ENCODE data around the gene SPAAR. TPM values are rescaled to one million over a fixed set of nuclear protein-coding genes. Genes with fewer than 3 reads are reported as not detected.

The SPAAR gene
- polyA plus RNA-seq, 3 donors: 1.5 to 16.9 (median 14.6) TPM

GRCh38 chr9:35937227-35937626, 27.9 kb downstream of the SPAAR start:
- whole genome bisulfite sequencing, 3 donors: 65 to 97% (median 65%) methylated on average over 2 of the region's 2 CpGs
- no peak overlapping the region for H3K27ac ChIP-seq (ENCODE audit: low read depth, low read length)

DNA sequence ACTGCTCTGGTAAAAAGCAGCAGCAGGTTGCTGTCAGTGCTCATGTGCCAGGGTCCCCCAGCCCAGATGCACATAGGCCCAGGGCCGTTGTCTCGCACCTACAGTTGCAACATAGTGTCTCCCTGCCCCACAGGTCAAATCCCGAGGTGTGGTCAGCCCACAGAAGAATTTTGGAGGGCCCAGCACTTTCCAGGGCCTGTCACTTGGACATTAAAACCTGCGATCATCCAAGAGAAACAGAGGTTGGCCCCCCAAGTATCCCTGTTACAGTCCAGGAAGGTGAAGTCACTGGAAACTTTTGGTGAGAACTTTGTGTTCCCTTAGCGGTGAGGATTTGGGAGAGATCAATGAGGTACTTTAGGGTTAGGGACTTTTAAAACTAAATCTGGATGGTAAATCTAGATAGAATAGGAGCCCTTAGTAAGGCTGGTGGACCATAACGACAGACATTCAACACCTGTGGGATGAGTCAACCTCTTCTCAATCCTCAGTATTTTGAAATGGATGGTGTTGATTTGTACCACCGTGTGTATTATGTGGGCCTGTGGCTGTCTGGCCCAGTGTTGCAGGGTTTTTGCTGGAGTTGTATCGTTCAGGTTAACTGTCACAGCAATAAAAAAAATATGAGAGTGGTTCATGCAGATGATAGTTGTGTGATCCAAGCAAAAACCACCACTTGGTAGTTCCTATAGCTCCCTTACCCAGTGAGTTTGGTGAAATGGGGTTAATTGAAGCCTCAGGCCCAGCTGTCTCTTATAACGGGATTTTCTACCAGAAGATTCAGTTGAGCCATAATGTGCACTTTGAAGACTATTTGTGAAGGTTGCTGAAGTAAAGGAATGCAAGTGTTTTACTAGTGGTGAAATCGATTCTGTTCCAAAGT, 29.4 kb downstream of the SPAAR start:
- H3K27ac ChIP-seq (ENCODE audit: low read depth, low read length): no peak overlapping the region
- 87 to 88% (median 87%) methylated on average over 10 of the region's 10 CpGs for WGBS, 3 donors

GRCh38 chr9:35939679-35940250, 30.5 kb downstream of the SPAAR start:
- 84 to 93% (median 92%) methylated on average over 8 of the region's 8 CpGs for WGBS, 3 donors
- no peak overlapping the region for H3K27ac ChIP-seq (ENCODE audit: low read depth, low read length)

DNA sequence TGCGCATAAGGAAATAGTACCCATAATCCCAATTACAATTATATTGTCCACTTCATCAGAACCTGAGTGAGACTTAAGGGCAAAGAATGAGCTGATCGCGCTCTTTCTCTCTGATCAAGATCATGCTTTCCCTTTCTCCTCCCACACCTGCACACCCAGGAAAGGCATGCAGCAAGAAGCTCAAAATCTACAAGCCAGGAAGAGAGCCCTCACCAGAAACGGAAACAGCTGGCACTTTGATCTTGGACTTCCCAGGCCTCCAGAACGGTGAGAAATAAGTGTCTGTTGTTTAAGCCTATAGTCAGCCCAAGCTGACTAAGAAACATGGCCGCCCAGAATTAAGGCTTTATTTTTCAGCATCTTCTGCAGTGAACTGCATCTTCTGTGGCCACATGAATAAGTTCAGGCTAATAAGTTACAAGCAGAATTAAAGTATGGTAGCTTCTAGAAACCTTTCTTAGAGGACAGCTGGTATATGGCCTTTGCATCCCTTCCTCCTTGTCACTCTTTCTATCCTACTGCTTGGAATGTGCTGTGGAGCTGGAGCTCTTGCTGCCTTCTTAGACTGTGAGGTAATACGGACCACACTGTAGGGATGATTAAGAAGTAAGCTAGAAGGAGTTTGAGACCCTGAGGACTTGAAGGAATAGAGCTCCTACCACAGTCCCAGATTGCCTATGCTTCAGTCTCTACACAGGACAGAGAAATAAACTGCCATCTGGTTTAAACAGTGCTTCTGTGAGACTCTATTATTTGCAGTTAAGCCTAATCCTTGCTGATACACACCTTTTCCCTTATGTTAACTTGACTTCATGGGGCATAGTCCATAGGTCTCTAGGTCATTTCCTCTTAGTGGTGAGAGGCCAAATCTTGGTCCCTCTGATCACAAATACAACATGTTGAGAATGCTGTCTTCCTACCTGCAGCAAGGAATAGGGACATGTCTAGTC, 31.4 kb downstream of the SPAAR start:
- 63 to 65% (median 64%) methylated on average over 7 of the region's 7 CpGs for WGBS, 3 donors
- no peak overlapping the region for H3K27ac ChIP-seq (ENCODE audit: low read depth, low read length)

DNA sequence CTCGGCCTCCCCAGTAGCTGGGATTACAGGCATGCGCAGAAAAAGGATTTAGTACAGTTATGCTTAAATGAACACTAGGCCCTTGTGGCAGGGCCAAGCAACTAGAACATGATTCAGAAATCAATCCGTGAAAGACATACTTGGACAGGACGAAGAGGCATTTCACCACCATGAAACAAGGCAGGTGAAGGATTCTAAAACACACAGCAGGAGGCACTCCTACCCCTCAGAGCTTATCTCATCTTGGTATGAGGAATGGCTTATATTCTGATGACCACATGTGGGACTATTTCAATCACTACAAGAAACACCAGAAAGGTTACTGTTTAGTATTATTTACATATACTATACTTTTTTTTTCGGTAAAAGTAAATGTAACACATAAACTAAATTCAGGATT, 33.0 kb downstream of the SPAAR start:
- no peak overlapping the region for H3K27ac ChIP-seq (ENCODE audit: low read depth, low read length)
- 86 to 95% (median 89%) methylated on average over 5 of the region's 5 CpGs for WGBS, 3 donors

DNA sequence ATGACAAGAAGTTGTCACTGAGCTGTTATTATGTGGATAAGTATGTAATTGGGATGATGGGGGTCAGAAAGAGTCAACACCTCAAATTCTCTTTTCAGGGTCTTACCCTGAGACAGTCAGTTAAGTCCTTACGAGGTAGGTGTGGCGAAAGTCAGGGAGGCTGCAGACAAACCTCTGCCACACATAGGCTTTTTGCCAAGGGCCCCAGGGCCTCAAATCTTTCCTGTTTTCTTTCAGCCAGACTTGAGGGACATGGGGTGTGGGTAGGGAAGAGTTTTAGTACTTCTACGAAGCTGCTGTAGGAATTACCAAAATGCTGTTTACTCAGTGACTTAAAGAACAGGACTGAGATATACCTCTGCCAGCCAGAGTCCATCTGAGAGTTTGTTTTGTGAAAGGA, 34.9 kb downstream of the SPAAR start:
- no peak overlapping the region for H3K27ac ChIP-seq (ENCODE audit: low read depth, low read length)

GRCh38 chr9:35944841-35945240, 35.6 kb downstream of the SPAAR start:
- WGBS, 3 donors: 56 to 89% (median 75%) methylated on average over 3 of the region's 3 CpGs
- no peak overlapping the region for H3K27ac ChIP-seq (ENCODE audit: low read depth, low read length)

More for the DNA sequence above, 34.9 kb downstream of the SPAAR start:
- 68 to 93% (median 71%) methylated on average over 3 of the region's 3 CpGs for WGBS, 3 donors

DNA sequence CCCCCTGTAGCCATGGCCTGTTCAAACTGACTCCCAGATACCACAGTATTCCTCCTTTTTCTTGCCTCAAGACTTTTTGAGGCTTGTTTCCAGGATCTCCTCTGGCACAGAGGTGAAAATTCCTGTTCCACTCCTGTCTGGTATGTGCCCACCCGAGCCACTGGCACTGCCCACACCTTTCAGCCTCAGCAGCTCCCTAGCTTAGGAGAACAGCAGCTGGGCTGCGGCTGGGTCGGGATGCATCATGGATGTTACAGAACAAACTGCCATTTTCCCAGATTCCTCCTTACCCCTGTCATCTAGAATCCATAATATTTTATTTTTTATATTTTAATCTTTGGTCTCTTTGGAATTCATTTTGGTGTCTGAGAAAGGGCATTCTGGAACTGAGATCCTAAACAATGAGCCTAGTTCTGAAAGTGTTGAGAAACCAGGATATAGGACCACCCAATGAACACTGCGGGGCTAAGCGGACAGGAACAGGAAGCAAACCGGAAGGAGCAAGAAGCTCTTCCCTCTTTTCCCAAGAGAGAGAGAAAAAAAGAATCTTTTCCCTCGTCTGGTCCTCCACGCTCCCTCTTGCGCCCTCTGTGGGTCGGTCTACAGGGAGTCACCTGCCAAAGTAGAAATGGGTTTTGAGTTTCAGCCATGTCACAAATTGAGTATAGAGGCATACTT, 36.2 kb downstream of the SPAAR start:
- WGBS, 3 donors: 25% methylated on average over 10 of the region's 10 CpGs
- H3K27ac ChIP-seq (ENCODE audit: low read depth, low read length): no peak overlapping the region

DNA sequence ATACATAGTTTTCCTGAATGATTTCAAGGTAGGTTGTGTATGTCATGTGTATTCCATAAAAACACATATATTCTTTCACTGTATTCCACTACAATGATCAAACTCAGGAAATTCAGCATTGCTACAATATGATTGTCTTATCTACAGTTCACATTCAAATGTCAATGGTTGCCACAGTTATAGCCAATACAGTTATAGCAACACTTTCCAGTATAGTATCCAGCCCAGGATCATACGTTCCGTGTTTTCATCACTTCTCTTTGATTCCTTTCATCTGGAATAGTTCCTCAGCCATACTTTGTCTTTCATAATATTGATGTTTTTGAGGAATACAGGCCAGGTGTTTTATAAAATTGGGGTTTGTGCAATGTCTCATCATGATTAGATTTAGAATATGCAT, 39.2 kb downstream of the SPAAR start:
- H3K27ac ChIP-seq (ENCODE audit: low read depth, low read length): no peak overlapping the region
- 65 to 75% (median 74%) methylated on average over 2 of the region's 2 CpGs for WGBS, 3 donors

DNA sequence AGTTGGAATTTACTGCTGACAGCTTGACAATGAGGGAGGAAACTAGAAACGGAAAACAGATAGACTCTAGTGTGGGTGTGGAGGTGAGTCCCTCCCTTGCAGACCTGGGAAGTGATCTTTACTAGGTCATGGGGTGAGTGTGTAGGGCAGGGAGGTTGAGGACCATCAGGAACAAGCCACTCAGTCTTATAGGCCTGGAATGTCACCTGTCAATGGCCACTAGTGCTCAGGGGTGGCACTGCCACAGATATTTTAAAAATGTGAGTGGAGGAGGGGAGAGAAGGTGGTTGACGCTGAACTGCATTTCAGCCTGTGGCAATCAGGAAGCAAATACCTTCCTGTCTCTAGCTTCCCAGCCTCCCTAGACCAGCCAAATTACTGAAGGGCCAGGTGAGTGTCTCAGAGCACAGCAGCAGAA, 39.6 kb downstream of the SPAAR start:
- 36 to 50% (median 37%) methylated on average over 2 of the region's 2 CpGs for WGBS, 3 donors
- no peak overlapping the region for H3K27ac ChIP-seq (ENCODE audit: low read depth, low read length)

DNA sequence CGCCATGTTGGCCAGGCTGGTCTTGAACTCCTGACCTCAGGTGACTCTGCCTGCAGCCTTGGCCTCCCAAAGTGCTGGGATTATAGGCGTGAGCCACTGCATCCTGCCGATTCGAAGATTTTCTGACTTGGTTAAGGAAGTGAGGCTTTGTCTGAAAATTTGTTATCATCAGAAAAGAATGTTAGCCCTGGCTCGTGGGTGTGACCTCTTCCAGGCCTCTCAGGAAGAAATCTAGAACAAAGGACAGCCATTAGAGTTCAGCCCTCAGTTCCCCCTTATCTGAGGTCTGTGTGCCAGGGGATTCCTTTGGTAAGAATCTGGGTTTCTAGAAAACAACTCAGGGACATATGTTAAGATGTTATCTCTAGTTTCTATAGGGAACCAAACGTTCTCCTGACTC, 42.4 kb downstream of the SPAAR start:
- no peak overlapping the region for H3K27ac ChIP-seq (ENCODE audit: low read depth, low read length)
- WGBS, 3 donors: 46 to 61% (median 50%) methylated on average over 6 of the region's 6 CpGs

GRCh38 chr9:35952526-35953191, 43.4 kb downstream of the SPAAR start:
- 64 to 77% (median 75%) methylated on average over 6 of the region's 6 CpGs for WGBS, 3 donors
- no peak overlapping the region for H3K27ac ChIP-seq (ENCODE audit: low read depth, low read length)

- 6 to 14% (median 14%) methylated on average over 6 of the region's 6 CpGs for WGBS, 3 donors
Measured at GRCh38 chr9:35954942-35955546, 45.8 kb downstream of the SPAAR start.

DNA sequence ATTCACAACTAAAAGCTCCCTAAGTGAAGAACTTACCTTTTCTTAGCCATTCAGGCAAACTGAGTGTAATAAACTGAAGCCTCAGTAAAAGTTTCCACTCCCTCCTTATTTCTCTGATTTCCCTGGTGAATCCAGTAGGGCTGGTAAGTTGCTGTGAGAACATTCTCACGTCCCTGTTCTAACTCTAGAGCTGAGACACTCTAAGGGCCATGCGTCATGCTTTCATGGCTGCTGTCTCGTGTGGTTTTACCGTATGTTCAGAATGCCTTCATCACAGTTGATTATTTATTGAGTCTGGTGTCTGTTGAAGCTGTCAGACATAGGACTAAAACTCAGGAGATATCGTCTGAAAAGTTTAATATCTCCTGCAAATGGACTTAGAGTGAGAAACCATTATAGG, 47.4 kb downstream of the SPAAR start:
- H3K27ac ChIP-seq (ENCODE audit: low read depth, low read length): no peak overlapping the region
- WGBS, 3 donors: 64 to 85% (median 85%) methylated on average over 5 of the region's 5 CpGs

More at GRCh38 chr9:35954942-35955546, 45.8 kb downstream of the SPAAR start:
- H3K27ac ChIP-seq (ENCODE audit: low read depth, low read length): no peak overlapping the region

- no peak within 1 kb of the TSS for H3K27ac ChIP-seq (ENCODE audit: low read depth, low read length)
- 68 to 76% (median 74%) methylated on average over 5 of the region's 5 CpGs for WGBS, 3 donors
Measured at GRCh38 chr9:35958104-35958837, 49.0 kb downstream of the SPAAR start, which contains the start of gene OR2S2. OR2S2 (minus strand) TSS chr9:35958154; CDS start chr9:35958098, 56 bp downstream.

- H3K27ac ChIP-seq (ENCODE audit: low read depth, low read length): no peak overlapping the region
- 65 to 72% (median 68%) methylated on average over 3 of the region's 3 CpGs for WGBS, 3 donors
Measured at GRCh38 chr9:35960039-35960655, 50.9 kb downstream of the SPAAR start.
